Measurements from ENCODE around the gene APOBEC3H. TPM values are rescaled to one million over a fixed set of nuclear protein-coding genes. Genes with fewer than 3 reads are reported as not detected.

The APOBEC3H gene
- total and polyA plus RNA-seq, 2 experiments from 2014 or later = not detected

- no peak for TF ChIP-seq REST (IDR thresholded peaks at IDR 0.05; ENCODE audit: unreplicated experiment)
These were observed 32.0 kb downstream of the APOBEC3H start (continued) for GRCh38 chr22:39129081-39129480.

- H3K27ac ChIP-seq (ENCODE audit: low read depth) = no peak overlapping the region
- H3K27me3 ChIP-seq (ENCODE audit: insufficient read depth) = no peaks in the 10 kb centered on the region; the same call in 1 of the 2 replicates
- no peak overlapping the region for H3K4me2 ChIP-seq
- Mint-ChIP-seq H3K9me3 (peaks cover 5% of the 10 kb centered on the region; the same call in 1 of the 3 replicates), H3K27me3 (ENCODE audit: insufficient read depth, low read depth, poor library complexity) (peaks cover 18% of the 10 kb centered on the region), H3K27ac (no peak overlapping the region), H3K4me3 (no peak overlapping the region), H3K4me1 (peaks cover 24% of the 10 kb centered on the region), H3K36me3 (ENCODE audit: low read depth) (no peaks in the 10 kb centered on the region)
- ATAC-seq = no peak
- no peaks in the 10 kb centered on the region for H4K20me1 ChIP-seq (replicated peaks; ENCODE audit: insufficient read depth)
- H3K9me2 ChIP-seq (ENCODE audit: insufficient read depth) = no peaks in the 10 kb centered on the region
- TF ChIP-seq NANOG (IDR thresholded peaks at IDR 0.05; ENCODE audit: borderline replicate concordance) (no peak), REST (IDR thresholded peaks at IDR 0.05; ENCODE audit: unreplicated experiment) (no peak), ZNF114 (CRISPR knock-in tag; IDR thresholded peaks at IDR 0.05) (no peak), STAT1 (IDR thresholded peaks at IDR 0.05; ENCODE audit: unreplicated experiment) (no peak), POLR2AphosphoS5 (IDR thresholded peaks at IDR 0.05; ENCODE audit: low read depth) (no peak), JUNB (IDR thresholded peaks at IDR 0.05; ENCODE audit: unreplicated experiment) (no peak), ETS1 (IDR thresholded peaks at IDR 0.05) (no peak)
- H3K36me3 ChIP-seq (ENCODE audit: insufficient read depth) = no peaks in the 10 kb centered on the region
- no peak for DNase-seq (ENCODE audit: low spot score)
- peaks cover 13% of the 10 kb centered on the region for H3K4me1 ChIP-seq (ENCODE audit: insufficient read depth)
- no peaks in the 10 kb centered on the region for H3F3A ChIP-seq (replicated peaks; ENCODE audit: low read depth)
- no peak overlapping the region for H2AFZ ChIP-seq
- no peaks in the 10 kb centered on the region for H3K79me2 ChIP-seq (replicated peaks; ENCODE audit: insufficient read depth)
- H3K4me3 ChIP-seq = no peak overlapping the region
These were observed 32.7 kb downstream of the APOBEC3H start for GRCh38 chr22:39129746-39130145.
